ENCODE measurements around the gene PNPLA3.

PNPLA3 gene

DNA sequence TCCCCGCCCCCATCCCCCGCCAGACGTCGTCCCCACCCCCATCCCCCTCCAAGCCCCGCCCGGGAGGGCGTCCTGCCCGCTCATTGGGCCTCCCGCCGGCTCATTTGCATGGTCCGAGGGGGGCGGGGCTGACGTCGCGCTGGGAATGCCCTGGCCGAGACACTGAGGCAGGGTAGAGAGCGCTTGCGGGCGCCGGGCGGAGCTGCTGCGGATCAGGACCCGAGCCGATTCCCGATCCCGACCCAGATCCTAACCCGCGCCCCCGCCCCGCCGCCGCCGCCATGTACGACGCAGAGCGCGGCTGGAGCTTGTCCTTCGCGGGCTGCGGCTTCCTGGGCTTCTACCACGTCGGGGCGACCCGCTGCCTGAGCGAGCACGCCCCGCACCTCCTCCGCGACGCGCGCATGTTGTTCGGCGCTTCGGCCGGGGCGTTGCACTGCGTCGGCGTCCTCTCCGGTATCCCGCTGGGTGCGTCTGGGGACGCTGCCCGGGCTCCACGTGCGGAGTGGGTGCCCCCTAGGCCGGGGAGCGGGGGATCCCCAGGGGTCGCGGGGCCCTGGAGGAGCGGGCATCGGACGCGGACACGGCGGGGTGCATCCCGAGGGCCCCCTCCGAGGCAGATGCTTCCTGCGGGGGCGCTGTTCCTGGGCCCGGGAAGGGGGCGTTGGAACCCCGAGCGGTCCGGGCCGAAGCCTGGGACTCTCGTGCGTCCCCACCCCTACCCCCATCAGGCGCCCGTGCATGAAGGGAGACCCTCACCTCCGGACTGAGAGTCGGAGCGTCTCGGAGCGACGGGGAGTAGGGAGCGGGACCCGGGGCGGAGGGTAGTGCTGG is at the start of gene PNPLA3:
Gene PNPLA3 (plus strand): TSS at position 175 of the 834 bp plus-strand sequence. CDS start 107 bp downstream, at position 282.
- DNase-seq (ENCODE audit: low read depth, low spot score), result peak; percentile 93

- DNase-seq (ENCODE audit: low read depth, low spot score), result peak; percentile 27
Observed at GRCh38 chr22:43876866-43877509, 46.6 kb upstream of the PNPLA3 start.

DNA sequence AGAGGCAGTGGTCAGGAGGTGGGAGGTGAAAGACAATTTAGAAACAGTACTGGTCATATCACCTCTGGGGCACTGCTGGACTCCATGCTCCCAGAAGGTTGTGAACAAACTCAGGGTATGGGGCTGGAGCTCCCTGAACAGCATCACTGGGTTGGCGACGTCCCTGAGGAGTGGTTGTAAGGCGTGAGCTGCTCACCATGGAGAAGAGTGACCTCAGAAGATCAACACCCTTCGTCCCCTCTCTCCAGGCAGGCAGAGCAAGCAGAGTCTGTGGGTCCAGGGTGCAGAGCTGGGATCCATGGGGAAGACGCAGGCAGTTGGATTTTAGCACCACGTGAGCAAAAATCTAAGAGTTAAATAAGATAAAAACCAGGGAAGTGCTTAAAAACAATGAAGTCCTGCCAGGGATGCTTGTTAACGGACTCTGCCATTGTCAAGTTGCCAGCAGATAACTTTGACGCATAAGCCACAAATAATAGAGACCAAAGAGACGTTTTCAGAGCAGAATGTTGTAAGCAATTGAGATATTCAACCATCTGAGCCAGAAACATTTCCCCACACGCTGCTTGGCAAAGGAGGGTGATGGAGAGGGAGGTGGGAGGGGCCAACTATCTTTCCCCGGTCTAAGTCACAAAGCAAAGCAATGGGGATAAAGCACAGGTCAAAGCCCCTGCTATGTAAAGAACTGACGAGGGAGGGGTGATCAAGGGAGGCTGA is 45.4 kb upstream of the PNPLA3 start:
- DNase-seq (ENCODE audit: low read depth, low spot score), result peak; percentile 34

DNA sequence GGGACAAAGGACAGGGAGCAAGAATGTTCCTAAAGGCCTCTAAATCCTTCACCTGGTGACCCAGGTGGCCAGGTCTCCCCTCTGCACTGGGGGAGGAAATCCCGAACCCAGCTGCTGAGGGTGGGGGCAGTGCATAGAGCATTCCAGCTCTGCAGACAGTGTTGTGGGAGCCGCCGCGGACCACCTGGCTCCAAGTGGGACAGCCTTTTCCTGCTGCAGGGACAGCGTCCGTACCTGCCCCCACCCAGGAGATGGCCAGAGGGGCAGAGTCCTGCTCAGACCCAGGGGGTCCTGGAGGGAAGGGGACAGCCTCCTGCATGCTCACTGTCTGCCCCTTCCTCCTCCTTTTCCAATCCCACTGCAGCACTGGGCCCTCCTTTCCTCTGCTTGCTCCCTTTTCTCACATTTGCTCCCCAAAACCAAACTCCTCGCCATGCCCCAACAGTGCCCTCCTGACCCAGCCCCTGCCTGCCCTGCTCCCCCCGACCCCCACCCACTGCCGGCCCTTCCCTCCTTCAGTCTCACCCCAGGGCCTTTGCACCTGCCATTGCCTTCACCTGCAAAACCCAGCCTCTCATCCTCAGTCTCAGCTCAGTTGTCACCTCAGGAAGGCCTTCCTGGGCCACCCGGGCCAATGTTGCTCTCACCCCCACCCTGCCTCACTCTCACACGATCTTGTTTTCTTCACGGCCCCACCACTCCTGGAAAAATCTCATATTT is 44.6 kb upstream of the PNPLA3 start:
- no peak for DNase-seq (ENCODE audit: low read depth, low spot score)

GRCh38 chr22:43879901-43880540 is 43.6 kb upstream of the PNPLA3 start:
- DNase-seq (ENCODE audit: low read depth, low spot score), result no peak

DNA sequence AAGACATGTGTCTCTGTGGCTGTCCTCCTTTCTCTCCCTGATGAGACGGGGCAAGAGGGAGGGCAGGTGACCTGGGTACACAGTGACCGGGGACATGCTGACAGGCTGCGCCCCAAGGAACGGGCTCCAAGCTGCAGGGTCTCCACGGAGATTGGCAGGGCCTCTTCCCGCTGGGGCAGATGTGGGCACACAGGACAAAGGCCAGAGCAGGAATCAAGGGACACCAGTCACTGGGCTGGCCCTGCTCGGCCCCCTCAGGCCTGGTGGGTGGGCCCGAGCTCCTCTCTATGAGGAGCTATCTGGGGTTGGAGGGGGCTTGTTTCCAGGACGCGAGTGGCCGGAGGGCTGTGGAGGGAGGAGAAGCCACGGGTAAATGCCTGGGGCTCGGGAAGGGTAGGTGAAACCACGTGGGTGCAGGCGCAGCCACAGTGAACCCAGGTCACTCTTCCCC is 43.0 kb upstream of the PNPLA3 start:
- DNase-seq (ENCODE audit: low read depth, low spot score), result no peak

- DNase-seq (ENCODE audit: low read depth, low spot score), result no peak
Observed at GRCh38 chr22:43881091-43882061, 42.2 kb upstream of the PNPLA3 start.

DNA sequence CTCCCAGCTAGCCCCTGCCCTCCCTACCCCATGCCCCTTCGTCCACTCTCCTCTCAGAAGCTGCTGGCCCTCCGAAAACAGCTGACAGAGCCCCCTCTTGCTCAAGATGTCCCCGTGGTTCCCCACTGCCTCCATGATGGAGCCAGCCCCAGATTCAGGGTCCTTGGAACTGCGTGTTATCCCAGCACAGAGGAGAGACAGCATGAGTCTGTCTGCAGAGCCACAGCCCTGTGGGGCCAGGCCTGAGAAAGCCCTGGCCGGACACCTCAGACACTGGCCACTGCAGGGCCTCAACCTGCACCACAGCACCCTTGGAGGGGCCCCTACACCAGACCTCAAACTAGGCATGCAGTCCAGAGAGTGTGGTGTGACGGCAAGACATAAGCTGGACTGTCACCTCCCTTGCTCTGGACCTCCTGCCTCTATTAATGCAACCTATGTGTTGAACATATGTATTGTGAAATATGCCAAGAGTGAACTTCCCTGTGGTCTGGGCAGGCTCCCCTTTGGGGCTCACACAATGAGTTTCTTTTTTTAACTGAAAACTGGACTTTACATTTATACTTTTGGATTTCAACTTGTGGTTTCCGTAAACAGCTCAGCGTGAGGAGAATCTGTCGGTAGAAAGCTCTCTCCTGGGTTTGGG is 41.4 kb upstream of the PNPLA3 start:
- no peak for DNase-seq (ENCODE audit: low read depth, low spot score)

GRCh38 chr22:43883012-43883661 is 40.5 kb upstream of the PNPLA3 start:
- peak; percentile 94 for DNase-seq (ENCODE audit: low read depth, low spot score)

GRCh38 chr22:43883719-43884415 is 39.7 kb upstream of the PNPLA3 start:
- no peak for DNase-seq (ENCODE audit: low read depth, low spot score)

DNA sequence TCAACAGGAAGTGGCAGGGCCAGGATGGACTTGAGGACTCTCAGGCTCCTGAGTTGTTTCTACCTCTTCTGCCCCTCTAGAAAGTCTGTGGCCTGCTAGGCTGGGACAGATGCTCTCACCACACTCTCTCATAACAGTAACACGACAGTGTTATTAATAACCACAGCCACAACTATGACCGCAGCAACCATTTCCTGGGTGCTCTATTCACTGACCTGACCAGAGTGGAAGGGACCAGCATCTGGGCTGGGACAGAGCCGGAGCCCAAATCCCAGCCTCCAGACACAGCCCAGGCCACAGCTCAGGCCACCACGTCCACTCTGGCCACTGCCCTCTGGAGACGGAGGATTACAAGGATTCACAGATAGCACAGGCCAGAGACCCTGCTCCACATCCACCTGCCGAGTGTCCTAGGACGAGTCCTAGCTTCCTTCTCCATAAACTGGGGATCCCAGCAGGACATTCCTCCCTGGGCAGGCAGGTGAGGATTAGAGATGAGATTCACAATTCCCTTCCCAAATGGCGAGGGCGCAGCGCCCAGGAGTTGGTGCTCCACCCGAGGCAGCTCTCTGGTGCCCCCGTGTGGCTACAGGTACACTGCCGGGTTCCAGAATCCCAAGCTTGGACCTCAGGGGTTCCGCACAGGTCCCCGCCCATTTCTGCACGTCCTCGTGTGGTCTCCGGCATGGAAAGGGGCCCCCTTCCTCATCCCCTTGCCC is 38.8 kb upstream of the PNPLA3 start:
- peak; percentile 68 for DNase-seq (ENCODE audit: low read depth, low spot score)

GRCh38 chr22:43885319-43885671 is 38.3 kb upstream of the PNPLA3 start:
- no peak for DNase-seq (ENCODE audit: low read depth, low spot score)

- no peak for DNase-seq (ENCODE audit: low read depth, low spot score)
Observed at GRCh38 chr22:43885786-43886185, 37.8 kb upstream of the PNPLA3 start.

- DNase-seq (ENCODE audit: low read depth, low spot score), result no peak
Observed at GRCh38 chr22:43886231-43886630, 37.4 kb upstream of the PNPLA3 start.

- DNase-seq (ENCODE audit: low read depth, low spot score), result no peak
Observed at GRCh38 chr22:43887391-43887790, 36.2 kb upstream of the PNPLA3 start.

DNA sequence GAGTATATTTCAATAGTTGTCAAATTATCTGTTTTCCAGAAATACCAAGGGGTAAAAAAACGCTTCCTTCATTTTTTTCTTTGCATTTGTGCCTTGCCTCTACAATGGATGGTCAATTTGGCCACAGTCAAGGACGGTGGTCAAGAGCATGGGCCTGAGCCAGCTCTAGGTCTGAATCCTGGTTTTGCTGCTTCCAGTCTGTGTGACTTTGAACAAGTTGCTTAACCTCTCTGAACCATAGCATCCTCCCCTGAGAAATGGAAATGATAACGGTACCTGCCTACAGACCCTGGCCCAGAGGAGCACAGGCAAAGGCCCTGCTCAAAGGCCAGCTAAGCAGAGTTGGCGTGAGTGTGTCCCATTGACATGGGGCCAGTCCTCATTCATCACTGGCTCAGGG is 34.9 kb upstream of the PNPLA3 start:
- DNase-seq (ENCODE audit: low read depth, low spot score), result no peak

DNA sequence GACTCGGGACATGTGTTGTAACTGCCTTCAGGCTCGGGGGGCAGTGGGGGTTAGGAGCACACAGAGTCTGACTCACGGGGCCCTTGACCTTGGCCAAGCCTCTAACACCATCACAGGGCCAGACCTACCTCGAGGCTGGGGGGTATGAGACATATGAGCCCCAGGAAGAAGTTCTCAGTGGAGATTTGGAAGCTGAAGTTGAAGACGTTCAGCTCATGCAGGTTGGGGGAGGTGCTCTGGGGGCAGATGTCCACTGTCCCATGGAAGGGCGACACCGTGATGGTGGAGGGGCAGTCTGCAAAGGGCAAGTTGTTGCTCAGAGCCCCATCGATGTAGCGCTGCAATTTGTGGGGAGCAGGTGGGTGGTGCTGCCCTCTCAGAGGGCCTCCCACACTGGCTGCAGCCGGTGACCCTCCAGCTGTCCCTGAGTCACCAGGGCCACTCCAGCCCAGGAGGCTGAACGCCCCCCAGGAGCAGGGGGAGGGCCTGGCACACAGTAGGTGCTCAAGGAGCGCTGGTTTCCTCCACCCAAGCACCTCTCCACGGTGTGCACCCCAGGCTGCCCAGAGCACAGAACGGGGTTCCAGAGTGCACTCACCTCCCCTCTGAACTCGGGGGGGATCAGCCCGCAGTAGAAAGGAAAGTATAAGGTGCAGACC is 34.3 kb upstream of the PNPLA3 start:
- no peak for DNase-seq (ENCODE audit: low read depth, low spot score)
